Endodermal cell (in vitro differentiated cells): Measurements from ENCODE around the gene CNRIP1. TPM values are rescaled to one million over a fixed set of nuclear protein-coding genes. Genes with fewer than 3 reads are reported as not detected.

Experiments used
- DNase-seq: peaks from one replicate; pipeline ENCODE4 v3.0.0-alpha.2; 2017
- H3K27ac ChIP-seq: 2 replicates; pipeline ENCODE4 v1.5.1; 2013; ENCODE audit warnings: mild to moderate bottlenecking, low read depth, low read length, moderate library complexity
- H3K27me3 ChIP-seq: 2 replicates; pipeline ENCODE4 v1.6.1; 2013; ENCODE audit warnings: mild to moderate bottlenecking, low read length, moderate library complexity; ENCODE audit not compliant: insufficient read depth, control insufficient read depth, poor library complexity, severe bottlenecking
- H3K36me3 ChIP-seq: 2 replicates; pipeline ENCODE4 v1.7.0; 2013; ENCODE audit warnings: mild to moderate bottlenecking, low read length, moderate library complexity; ENCODE audit not compliant: control insufficient read depth, insufficient read depth
- H3K4me1 ChIP-seq: one replicate; pipeline ENCODE4 v1.7.0; 2013; ENCODE audit warnings: low read length; ENCODE audit not compliant: control insufficient read depth, insufficient read depth
- H3K4me3 ChIP-seq: 2 replicates; pipeline ENCODE4 v1.5.1; 2013; ENCODE audit warnings: mild to moderate bottlenecking, low read length, moderate library complexity
- H3K9ac ChIP-seq: 2 replicates; pipeline ENCODE4 v1.6.1; 2013; ENCODE audit warnings: mild to moderate bottlenecking, low read length, moderate library complexity; ENCODE audit not compliant: poor library complexity, severe bottlenecking; ENCODE audit errors: extremely low read depth
- H3K9me3 ChIP-seq: 2 replicates; pipeline ENCODE4 v1.6.1; 2013; ENCODE audit warnings: mild to moderate bottlenecking, low read length, moderate library complexity; ENCODE audit not compliant: control insufficient read depth
- H3K27ac Mint-ChIP-seq: 2 replicates; pipeline ENCODE4 v1.8.0; 2020; ENCODE audit warnings: mixed read lengths
- H3K27me3 Mint-ChIP-seq: 2 replicates; pipeline ENCODE4 v1.8.0; 2021; ENCODE audit warnings: mild to moderate bottlenecking, mixed read lengths; ENCODE audit not compliant: insufficient read depth
- H3K36me3 Mint-ChIP-seq: 2 replicates; pipeline ENCODE4 v1.8.0; 2020; ENCODE audit warnings: low read depth, mixed read lengths
- H3K4me1 Mint-ChIP-seq: 2 replicates; pipeline ENCODE4 v1.8.0; 2020; ENCODE audit warnings: mixed read lengths
- H3K4me3 Mint-ChIP-seq: 2 replicates; pipeline ENCODE4 v1.8.0; 2020; ENCODE audit warnings: mild to moderate bottlenecking, moderate library complexity, mixed read lengths
- H3K9me3 Mint-ChIP-seq: 2 replicates; pipeline ENCODE4 v1.8.0; 2020; ENCODE audit warnings: mild to moderate bottlenecking, mixed read lengths
- WGBS, 2 experiments: methylation state at CpG; one replicate each; pipeline versions ENCODE4 v1.1.5 to v1.1.7; 2013; ENCODE audit warnings: missing lambda C conversion rate in 2 of 2, mixed read lengths in 1 of 2; ENCODE audit not compliant: insufficient coverage in 1 of 2, insufficient read length in 1 of 2; 5-methylcytosine and 5-hydroxymethylcytosine counted together
- total RNA-seq, 2 donors: library from RNA; stranded (reverse); fragmentation: NEBNext Ultra II Directional in 1 of 2; extraction: Animal tissue kit (Norgen Biotek cat#: 25700) in 1 of 2; gene quantifications; 2 replicates in 1 of 2; 3 replicates in 1 of 2; pipeline ENCODE4 v1.2.1, GENCODE V29; 2021
- TF ChIP-seq, protein P1 (sequence below): fragments of 200-600 bp; sonication (generic); conservative IDR thresholded peaks from 2 replicates; pipeline ENCODE4 v1.5.0; 2021; ENCODE audit warnings: antibody characterized with exemption, mild to moderate bottlenecking

Gene CNRIP1
- total RNA-seq, 2 donors from 2014 or later = 0.57 TPM; not detected in 1

GRCh38 chr2:68359889-68360288 lies 40.1 kb upstream of the CNRIP1 start:
- Histone ChIP-seq H3K9me3 (no peaks in the 10 kb centered on the region), H3K4me1 (no peaks in the 10 kb centered on the region), H3K27ac (no peak overlapping the region), H3K4me3 (no peak overlapping the region), H3K36me3 (no peaks in the 10 kb centered on the region), H3K9ac (no peak overlapping the region), H3K27me3 (no peaks in the 10 kb centered on the region)
- 87 to 100% methylated on average over 1 to 3 of the region's 3 CpGs for WGBS, 2 experiments
- H3K36me3 Mint-ChIP-seq = no peaks in the 10 kb centered on the region
- H3K9me3 Mint-ChIP-seq = no peaks in the 10 kb centered on the region
- DNase-seq = no peak
- no peak overlapping the region for H3K27ac Mint-ChIP-seq
- H3K4me1 Mint-ChIP-seq = no peaks in the 10 kb centered on the region
- H3K27me3 Mint-ChIP-seq = peaks cover 9% of the 10 kb centered on the region
- TF ChIP-seq, protein P1, sequence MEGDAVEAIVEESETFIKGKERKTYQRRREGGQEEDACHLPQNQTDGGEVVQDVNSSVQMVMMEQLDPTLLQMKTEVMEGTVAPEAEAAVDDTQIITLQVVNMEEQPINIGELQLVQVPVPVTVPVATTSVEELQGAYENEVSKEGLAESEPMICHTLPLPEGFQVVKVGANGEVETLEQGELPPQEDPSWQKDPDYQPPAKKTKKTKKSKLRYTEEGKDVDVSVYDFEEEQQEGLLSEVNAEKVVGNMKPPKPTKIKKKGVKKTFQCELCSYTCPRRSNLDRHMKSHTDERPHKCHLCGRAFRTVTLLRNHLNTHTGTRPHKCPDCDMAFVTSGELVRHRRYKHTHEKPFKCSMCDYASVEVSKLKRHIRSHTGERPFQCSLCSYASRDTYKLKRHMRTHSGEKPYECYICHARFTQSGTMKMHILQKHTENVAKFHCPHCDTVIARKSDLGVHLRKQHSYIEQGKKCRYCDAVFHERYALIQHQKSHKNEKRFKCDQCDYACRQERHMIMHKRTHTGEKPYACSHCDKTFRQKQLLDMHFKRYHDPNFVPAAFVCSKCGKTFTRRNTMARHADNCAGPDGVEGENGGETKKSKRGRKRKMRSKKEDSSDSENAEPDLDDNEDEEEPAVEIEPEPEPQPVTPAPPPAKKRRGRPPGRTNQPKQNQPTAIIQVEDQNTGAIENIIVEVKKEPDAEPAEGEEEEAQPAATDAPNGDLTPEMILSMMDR = peak; percentile 61
- H3K4me3 Mint-ChIP-seq = no peak overlapping the region

GRCh38 chr2:68357605-68358337 lies 38.0 kb upstream of the CNRIP1 start:
- Histone ChIP-seq H3K36me3 (no peaks in the 10 kb centered on the region), H3K27me3 (no peaks in the 10 kb centered on the region), H3K4me1 (no peaks in the 10 kb centered on the region), H3K4me3 (no peak overlapping the region), H3K9ac (no peak overlapping the region), H3K27ac (no peak overlapping the region), H3K9me3 (no peaks in the 10 kb centered on the region)
- Mint-ChIP-seq H3K36me3 (no peaks in the 10 kb centered on the region), H3K9me3 (no peaks in the 10 kb centered on the region), H3K4me1 (no peaks in the 10 kb centered on the region), H3K27ac (no peak overlapping the region), H3K27me3 (peaks cover 5% of the 10 kb centered on the region), H3K4me3 (no peak overlapping the region)
- TF ChIP-seq, protein P1 = peak; percentile 78
- DNase-seq = peak; percentile 87
- 32 to 69% methylated on average over 2 to 6 of the region's 6 CpGs for WGBS, 2 experiments

DNA sequence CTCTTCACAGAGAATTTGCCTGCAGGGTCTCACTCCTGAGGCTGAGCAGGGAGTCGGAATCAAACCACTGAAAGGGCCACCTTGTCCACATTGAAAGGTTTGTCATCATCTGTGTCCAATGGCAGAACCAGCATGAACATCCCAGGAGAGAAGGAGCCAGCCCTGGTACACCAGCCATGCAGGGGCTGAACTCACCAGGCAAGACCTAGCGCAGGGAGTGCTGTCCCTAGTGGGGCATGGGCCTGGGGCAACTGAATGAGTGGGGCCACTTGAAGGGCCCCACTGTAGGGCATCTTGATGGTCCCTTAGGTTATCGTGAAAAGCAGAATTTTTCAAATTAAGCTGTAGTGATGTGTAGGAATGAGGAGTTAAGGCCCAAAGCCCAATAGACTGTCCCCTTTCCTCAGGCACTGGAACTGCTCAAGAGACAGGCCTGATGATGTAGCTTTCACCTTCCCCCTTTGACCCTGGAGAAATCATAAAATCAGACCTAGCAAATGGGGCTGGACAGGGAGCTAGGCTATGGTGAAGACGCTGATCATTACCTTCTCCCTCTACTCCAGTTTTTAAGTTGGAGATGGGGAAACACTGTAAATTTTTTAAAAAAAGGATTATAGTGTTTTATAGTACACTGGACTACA lies 37.0 kb upstream of the CNRIP1 start:
- 75 to 92% methylated on average over 1 to 4 of the region's 4 CpGs for WGBS, 2 experiments
- Mint-ChIP-seq H3K4me1 (no peaks in the 10 kb centered on the region), H3K4me3 (no peak overlapping the region), H3K36me3 (no peaks in the 10 kb centered on the region), H3K27me3 (peaks cover 4% of the 10 kb centered on the region), H3K9me3 (no peaks in the 10 kb centered on the region), H3K27ac (no peak overlapping the region)
- H3K27ac ChIP-seq = no peak overlapping the region
- no peak overlapping the region for H3K9ac ChIP-seq
- no peak for DNase-seq
- TF ChIP-seq, protein P1 = no peak
- no peaks in the 10 kb centered on the region for H3K9me3 ChIP-seq
- no peaks in the 10 kb centered on the region for H3K36me3 ChIP-seq
- H3K4me3 ChIP-seq = no peak overlapping the region
- no peaks in the 10 kb centered on the region for H3K27me3 ChIP-seq
- H3K4me1 ChIP-seq = no peaks in the 10 kb centered on the region
